Keratinocyte (primary cell): ENCODE measurements around the gene OOEP.
"Not testable (repeated sequence)": the region's sequence is repeated elsewhere in the genome, so short reads cannot be mapped to it uniquely, and the experiment has no call there.

Experiments
- EZH2 ChIP-seq: IDR thresholded peaks from one replicate; pipeline ENCODE4 v1.6.1; 2012; ENCODE audit warnings: inconsistent platforms, mild to moderate bottlenecking, low read length, moderate library complexity
- TF ChIP-seq, protein P1 (sequence below), 3 experiments: IDR thresholded peaks in 1 of 3; conservative IDR thresholded peaks in 1 of 3; optimal IDR thresholded peaks in 1 of 3; 2 replicates in 2 of 3; 3 replicates in 1 of 3; pipeline versions ENCODE3 to v1.5.1; 2011; ENCODE audit warnings: low read length in 3 of 3, mild to moderate bottlenecking in 3 of 3, moderate library complexity in 2 of 3, control low read depth in 1 of 3, inconsistent platforms in 1 of 3; ENCODE audit not compliant: insufficient read depth in 2 of 3; ENCODE audit errors: extremely low read depth in 1 of 3

DNA sequence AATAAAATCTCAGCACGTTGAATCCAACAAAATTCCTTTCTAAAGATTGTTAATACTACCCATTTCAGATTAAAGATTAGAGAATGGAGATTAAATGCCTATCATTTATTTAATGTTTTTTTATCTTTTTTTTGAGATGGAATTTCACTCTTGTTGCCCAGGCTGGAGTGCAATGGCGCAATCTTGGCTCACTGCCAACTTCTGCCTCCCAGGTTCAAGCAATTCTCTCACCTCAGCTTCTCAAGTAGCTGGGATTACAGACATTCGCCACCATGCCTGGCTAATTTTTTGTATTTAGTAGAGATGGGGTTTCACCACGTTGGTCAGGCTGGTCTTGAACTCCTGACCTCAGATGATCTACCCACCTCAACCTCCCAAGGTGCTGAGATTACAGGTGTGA lies 22.5 kb upstream of the OOEP start:
- TF ChIP-seq, protein P1, sequence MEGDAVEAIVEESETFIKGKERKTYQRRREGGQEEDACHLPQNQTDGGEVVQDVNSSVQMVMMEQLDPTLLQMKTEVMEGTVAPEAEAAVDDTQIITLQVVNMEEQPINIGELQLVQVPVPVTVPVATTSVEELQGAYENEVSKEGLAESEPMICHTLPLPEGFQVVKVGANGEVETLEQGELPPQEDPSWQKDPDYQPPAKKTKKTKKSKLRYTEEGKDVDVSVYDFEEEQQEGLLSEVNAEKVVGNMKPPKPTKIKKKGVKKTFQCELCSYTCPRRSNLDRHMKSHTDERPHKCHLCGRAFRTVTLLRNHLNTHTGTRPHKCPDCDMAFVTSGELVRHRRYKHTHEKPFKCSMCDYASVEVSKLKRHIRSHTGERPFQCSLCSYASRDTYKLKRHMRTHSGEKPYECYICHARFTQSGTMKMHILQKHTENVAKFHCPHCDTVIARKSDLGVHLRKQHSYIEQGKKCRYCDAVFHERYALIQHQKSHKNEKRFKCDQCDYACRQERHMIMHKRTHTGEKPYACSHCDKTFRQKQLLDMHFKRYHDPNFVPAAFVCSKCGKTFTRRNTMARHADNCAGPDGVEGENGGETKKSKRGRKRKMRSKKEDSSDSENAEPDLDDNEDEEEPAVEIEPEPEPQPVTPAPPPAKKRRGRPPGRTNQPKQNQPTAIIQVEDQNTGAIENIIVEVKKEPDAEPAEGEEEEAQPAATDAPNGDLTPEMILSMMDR (optimal IDR thresholded peaks at IDR 0.05 in 1 of 3, IDR thresholded peaks at IDR 0.05 in 1 of 3, conservative IDR thresholded peaks at IDR 0.05 in 1 of 3; ENCODE audit: extremely low read depth in 1 of 3, insufficient read depth in 2 of 3, low read length in 3 of 3) = not testable (repeated sequence)
- TF ChIP-seq EZH2 = not testable (repeated sequence)
